ENCODE results near the gene TSKS. TPM values are rescaled to one million over a fixed set of nuclear protein-coding genes. Genes with fewer than 3 reads are reported as not detected.

Gene TSKS
- polyA plus RNA-seq, 1 donor (not counting 4 experiments of a cell fraction or from before 2014, with no cell fraction given) = 1.9 TPM

- H3K36me3 ChIP-seq (ENCODE audit: control insufficient read depth in 2 of 2, extremely low read depth in 1 of 2, insufficient read depth in 2 of 2, low read length in 2 of 2) = peaks cover 33 to 36% of the 10 kb centered on the region in 2 experiments
- no peak overlapping the region for H2AFZ ChIP-seq (ENCODE audit: control insufficient read depth, low read length)
- no peaks in the 10 kb centered on the region for H3K4me1 ChIP-seq (ENCODE audit: control insufficient read depth, extremely low read depth, insufficient read depth, low read length)
- H3K4me3 ChIP-seq (ENCODE audit: control insufficient read depth in 2 of 3, extremely low read depth in 1 of 3, insufficient read depth in 2 of 3, low read depth in 1 of 3, low read length in 3 of 3) = no peak overlapping the region
- no peaks in the 10 kb centered on the region for H3K9me3 ChIP-seq (ENCODE audit: control insufficient read depth, low read depth, low read length)
- H3K79me2 ChIP-seq (ENCODE audit: control insufficient read depth, insufficient read depth, low read length) = no peaks in the 10 kb centered on the region
- no peaks in the 10 kb centered on the region for H3K27me3 ChIP-seq (ENCODE audit: control insufficient read depth, extremely low read depth, insufficient read depth, low read length)
- no peak for FAIRE-seq
- H3K9me1 ChIP-seq (ENCODE audit: control insufficient read depth, extremely low read depth, insufficient read depth, low read length) = no peaks in the 10 kb centered on the region
- TF ChIP-seq EZH2 (IDR thresholded peaks at IDR 0.05; ENCODE audit: low read length) = no peak
- TF ChIP-seq CTCF (optimal IDR thresholded peaks at IDR 0.05 in 1 of 3, IDR thresholded peaks at IDR 0.05 in 1 of 3, conservative IDR thresholded peaks at IDR 0.05 in 1 of 3; ENCODE audit: extremely low read depth in 1 of 3, insufficient read depth in 2 of 3, low read length in 3 of 3) = no peak
- no peak overlapping the region for H3K4me2 ChIP-seq (ENCODE audit: control insufficient read depth, extremely low read depth, insufficient read depth, low read depth, low read length)
- DNase-seq (ENCODE audit: low read depth, low spot score) = no peak
- no peak overlapping the region for H3K9ac ChIP-seq (ENCODE audit: control insufficient read depth, extremely low read depth, insufficient read depth, low read length)
- no peaks in the 10 kb centered on the region for H4K20me1 ChIP-seq (ENCODE audit: control insufficient read depth, extremely low read depth, insufficient read depth, low read length)
- dilution Hi-C loops (cut with MboI; ENCODE audit: extremely low pct_ligation_motif_present, low sequenced_read_pairs) = no loop called here
- H3K27ac ChIP-seq (ENCODE audit: control insufficient read depth, insufficient read depth, low read length) = no peak overlapping the region
Observed at GRCh38 chr19:49801401-49801888, 38.3 kb upstream of the TSKS start.

- Histone ChIP-seq H4K20me1 (ENCODE audit: control insufficient read depth, extremely low read depth, insufficient read depth, low read length) (no peaks in the 10 kb centered on the region), H3K27me3 (ENCODE audit: control insufficient read depth, extremely low read depth, insufficient read depth, low read length) (no peaks in the 10 kb centered on the region), H3K9ac (ENCODE audit: control insufficient read depth, extremely low read depth, insufficient read depth, low read length) (no peak overlapping the region), H3K79me2 (ENCODE audit: control insufficient read depth, insufficient read depth, low read length) (no peaks in the 10 kb centered on the region), H3K9me1 (ENCODE audit: control insufficient read depth, extremely low read depth, insufficient read depth, low read length) (no peaks in the 10 kb centered on the region), H3K36me3 (ENCODE audit: control insufficient read depth in 2 of 2, extremely low read depth in 1 of 2, insufficient read depth in 2 of 2, low read length in 2 of 2) (peaks cover 38% of the 10 kb centered on the region in 2 experiments), H3K4me2 (ENCODE audit: control insufficient read depth, extremely low read depth, insufficient read depth, low read depth, low read length) (no peak overlapping the region), H3K4me1 (ENCODE audit: control insufficient read depth, extremely low read depth, insufficient read depth, low read length) (no peaks in the 10 kb centered on the region), H3K4me3 (ENCODE audit: control insufficient read depth in 2 of 3, extremely low read depth in 1 of 3, insufficient read depth in 2 of 3, low read depth in 1 of 3, low read length in 3 of 3) (no peak overlapping the region), H2AFZ (ENCODE audit: control insufficient read depth, low read length) (no peak overlapping the region), H3K9me3 (ENCODE audit: control insufficient read depth, low read depth, low read length) (no peaks in the 10 kb centered on the region), H3K27ac (ENCODE audit: control insufficient read depth, insufficient read depth, low read length) (no peak overlapping the region)
- dilution Hi-C loops (cut with MboI; ENCODE audit: extremely low pct_ligation_motif_present, low sequenced_read_pairs) = no loop called here
- no peak for FAIRE-seq
- DNase-seq (ENCODE audit: low read depth, low spot score) = no peak
- TF ChIP-seq CTCF (optimal IDR thresholded peaks at IDR 0.05 in 1 of 3, IDR thresholded peaks at IDR 0.05 in 1 of 3, conservative IDR thresholded peaks at IDR 0.05 in 1 of 3; ENCODE audit: extremely low read depth in 1 of 3, insufficient read depth in 2 of 3, low read length in 3 of 3) (no peak), EZH2 (IDR thresholded peaks at IDR 0.05; ENCODE audit: low read length) (no peak)
Observed at GRCh38 chr19:49800771-49801170, 37.7 kb upstream of the TSKS start.
